ENCODE measurements around the gene MAD1L1. TPM values are rescaled to one million over a fixed set of nuclear protein-coding genes. Genes with fewer than 3 reads are reported as not detected.

Gene MAD1L1
- total and polyA plus RNA-seq, 8 donors: 21.4 to 58.8 (median 22.5) TPM

GRCh38 chr7:1910081-1910685, 322.6 kb downstream of the MAD1L1 start:
- ATAC-seq (no peak), DNase-seq (peak in 1 of 4 donors; percentile 78)
- H3K27me3 ChIP-seq: no peaks in the 10 kb centered on the region
- no peak overlapping the region for H3K4me3 ChIP-seq
- H3K27ac ChIP-seq: no peak overlapping the region
- peaks cover 0 to 20% of the 10 kb centered on the region in 2 donors for H3K36me3 ChIP-seq
- no peak for TF ChIP-seq CTCF (IDR thresholded peaks at IDR 0.05)
- intact Hi-C loops (cut with DNase I): no loop called here
- peaks cover 0 to 6% of the 10 kb centered on the region in 2 donors for H3K4me1 ChIP-seq
- H3K9me3 ChIP-seq: no peaks in the 10 kb centered on the region

GRCh38 chr7:1909476-1909875, 323.3 kb downstream of the MAD1L1 start:
- intact Hi-C loops (cut with DNase I): no loop called here
- DNase-seq (peak in 1 of 4 donors; percentile 49), ATAC-seq (no peak)
- Histone ChIP-seq H3K36me3 (peaks cover 0 to 17% of the 10 kb centered on the region in 2 donors), H3K4me1 (peaks cover 0 to 6% of the 10 kb centered on the region in 2 donors), H3K4me3 (no peak overlapping the region), H3K27ac (no peak overlapping the region), H3K9me3 (no peaks in the 10 kb centered on the region), H3K27me3 (no peaks in the 10 kb centered on the region)
- no peak for TF ChIP-seq CTCF (IDR thresholded peaks at IDR 0.05)

GRCh38 chr7:1908823-1909420, 323.8 kb downstream of the MAD1L1 start:
- H3K27me3 ChIP-seq: no peaks in the 10 kb centered on the region
- H3K4me1 ChIP-seq: peaks cover 0 to 6% of the 10 kb centered on the region in 2 donors
- intact Hi-C loops (cut with DNase I): no loop called here
- DNase-seq (peak in 1 of 4 donors; percentile 75), ATAC-seq (no peak)
- H3K4me3 ChIP-seq: no peak overlapping the region
- H3K27ac ChIP-seq: no peak overlapping the region
- no peaks in the 10 kb centered on the region for H3K9me3 ChIP-seq
- TF ChIP-seq CTCF (IDR thresholded peaks at IDR 0.05): no peak
- H3K36me3 ChIP-seq: peaks cover 0 to 17% of the 10 kb centered on the region in 2 donors

GRCh38 chr7:1907751-1908365, 324.9 kb downstream of the MAD1L1 start:
- intact Hi-C loops (cut with DNase I): no loop called here

More at GRCh38 chr7:1907751-1908365, 324.9 kb downstream of the MAD1L1 start:
- Histone ChIP-seq H3K4me3 (no peak overlapping the region), H3K27me3 (no peaks in the 10 kb centered on the region), H3K4me1 (no peaks in the 10 kb centered on the region), H3K9me3 (no peaks in the 10 kb centered on the region), H3K36me3 (peaks cover 0 to 17% of the 10 kb centered on the region in 2 donors), H3K27ac (no peak overlapping the region)
- ATAC-seq: no peak
- no peak for TF ChIP-seq CTCF (IDR thresholded peaks at IDR 0.05)
- DNase-seq: peak in 1 of 4 donors; percentile 71

Measured in left lung (tissue), 10 donors.